OCI-LY1 (cell line): ENCODE results near the gene ATP8A2.

ENCODE experiments used
- EZH2 ChIP-seq: fragments of 200-600 bp; sonication (generic), shearing (Covaris generic); IDR thresholded peaks from 2 replicates; pipeline ENCODE4 v1.8.0; 2017; ENCODE audit warnings: borderline replicate concordance, mixed run types, mild to moderate bottlenecking, antibody characterized with exemption, low read length, moderate library complexity, mixed read lengths
- TF ChIP-seq, protein P1 (sequence below): fragments of 200-600 bp; sonication (generic), shearing (Covaris generic); IDR thresholded peaks from 2 replicates; pipeline ENCODE4 v1.5.1; 2017; ENCODE audit warnings: mild to moderate bottlenecking, antibody characterized with exemption, low read length, moderate library complexity, mixed read lengths

GRCh38 chr13:25529425-25529824 is 157.7 kb downstream of the ATP8A2 start:
- no peak for TF ChIP-seq EZH2
- TF ChIP-seq, protein P1, sequence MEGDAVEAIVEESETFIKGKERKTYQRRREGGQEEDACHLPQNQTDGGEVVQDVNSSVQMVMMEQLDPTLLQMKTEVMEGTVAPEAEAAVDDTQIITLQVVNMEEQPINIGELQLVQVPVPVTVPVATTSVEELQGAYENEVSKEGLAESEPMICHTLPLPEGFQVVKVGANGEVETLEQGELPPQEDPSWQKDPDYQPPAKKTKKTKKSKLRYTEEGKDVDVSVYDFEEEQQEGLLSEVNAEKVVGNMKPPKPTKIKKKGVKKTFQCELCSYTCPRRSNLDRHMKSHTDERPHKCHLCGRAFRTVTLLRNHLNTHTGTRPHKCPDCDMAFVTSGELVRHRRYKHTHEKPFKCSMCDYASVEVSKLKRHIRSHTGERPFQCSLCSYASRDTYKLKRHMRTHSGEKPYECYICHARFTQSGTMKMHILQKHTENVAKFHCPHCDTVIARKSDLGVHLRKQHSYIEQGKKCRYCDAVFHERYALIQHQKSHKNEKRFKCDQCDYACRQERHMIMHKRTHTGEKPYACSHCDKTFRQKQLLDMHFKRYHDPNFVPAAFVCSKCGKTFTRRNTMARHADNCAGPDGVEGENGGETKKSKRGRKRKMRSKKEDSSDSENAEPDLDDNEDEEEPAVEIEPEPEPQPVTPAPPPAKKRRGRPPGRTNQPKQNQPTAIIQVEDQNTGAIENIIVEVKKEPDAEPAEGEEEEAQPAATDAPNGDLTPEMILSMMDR: no peak
